PC-9 (cell line): ENCODE results near the gene TRUB2. TPM values are rescaled to one million over a fixed set of nuclear protein-coding genes. Genes with fewer than 3 reads are reported as not detected.

Experiments
- BruUV-seq: library from RNA; stranded (reverse); fragments of 400-500 nt; replicated peaks from 2 replicates; lab custom pipeline; 2021; lab: Mats Ljungman, UMichigan
- CTCF ChIA-PET: fragments of 300-600 bp; sonication (Branson Sonifier 250); formaldehyde crosslinking; loops from one replicate; lab custom pipeline; 2022; ENCODE audit warnings: antibody characterized with exemption; lab: Charles Lee
- POLR2A ChIA-PET: fragments of 300-600 bp; sonication (Branson Sonifier 250); formaldehyde crosslinking; loops from one replicate; lab custom pipeline; 2022; ENCODE audit warnings: antibody characterized with exemption; ENCODE audit not compliant: unreplicated experiment; lab: Charles Lee
- DNase-seq, 2 experiments: peaks; one replicate each; pipeline versions ENCODE4 v3.0.0 to v3.0.0-alpha.2; 2015 to 2022; ENCODE audit warnings: mixed read lengths in 1 of 2
- H2AFZ ChIP-seq: fragments of 200-600 bp; sonication (generic); 2 replicates; pipeline ENCODE4 v1.8.1; 2017; ENCODE audit warnings: antibody characterized with exemption
- H3F3A ChIP-seq: fragments of 200-600 bp; sonication (generic); 2 replicates; pipeline ENCODE4 v1.8.1; 2017; ENCODE audit warnings: antibody characterized with exemption, mild to moderate bottlenecking, low read depth; ENCODE audit not compliant: insufficient read depth
- H3K27ac ChIP-seq: fragments of 200-600 bp; sonication (generic); 2 replicates; pipeline ENCODE4 v1.6.1; 2016; ENCODE audit warnings: mixed run types
- H3K27me3 ChIP-seq: fragments of 200-600 bp; sonication (generic); 2 replicates; pipeline ENCODE4 v1.6.1; 2016; ENCODE audit warnings: low read depth, mixed run types; ENCODE audit not compliant: insufficient read depth
- H3K36me3 ChIP-seq: fragments of 200-600 bp; sonication (generic); 2 replicates; pipeline ENCODE4 v1.6.1; 2016; ENCODE audit warnings: low read depth, mixed run types
- H3K4me1 ChIP-seq: fragments of 200-600 bp; sonication (generic); replicated peaks from 2 replicates; pipeline ENCODE4 v1.6.1; 2016; ENCODE audit warnings: mixed run types; ENCODE audit not compliant: insufficient read depth
- H3K4me2 ChIP-seq: fragments of 200-600 bp; sonication (generic); 2 replicates; pipeline ENCODE4 v1.6.1; 2017; ENCODE audit warnings: mixed run types
- H3K4me3 ChIP-seq: fragments of 200-600 bp; sonication (generic); 2 replicates; pipeline ENCODE4 v1.6.1; 2016; ENCODE audit warnings: mixed run types
- H3K79me2 ChIP-seq: fragments of 200-600 bp; sonication (generic); 2 replicates; pipeline ENCODE4 v1.6.1; 2017; ENCODE audit warnings: low read depth, mixed run types
- H3K9me2 ChIP-seq: fragments of 200-600 bp; sonication (generic); 2 replicates; pipeline ENCODE4 v1.8.1; 2017; ENCODE audit warnings: mild to moderate bottlenecking; ENCODE audit not compliant: insufficient read depth
- H3K9me3 ChIP-seq: fragments of 200-600 bp; sonication (generic); 2 replicates; pipeline ENCODE4 v1.8.1; 2016; ENCODE audit warnings: low read depth; ENCODE audit not compliant: insufficient read depth
- H4K20me1 ChIP-seq: fragments of 200-600 bp; sonication (generic); 2 replicates; pipeline ENCODE4 v1.8.1; 2017; ENCODE audit not compliant: insufficient read depth
- CTCF ChIP-seq: fragments of 200-600 bp; sonication (generic); conservative IDR thresholded peaks from 2 replicates; pipeline ENCODE4 v1.6.1; 2017; ENCODE audit warnings: mixed run types, antibody characterized with exemption, mild to moderate bottlenecking, moderate library complexity
- EZH2 ChIP-seq: fragments of 200-600 bp; sonication (generic); IDR thresholded peaks from 2 replicates; pipeline ENCODE4 v1.8.0; 2017; ENCODE audit warnings: antibody characterized with exemption, low read depth
- intact Hi-C: fragments of 100-400 bp; cut with micrococcal nuclease; formaldehyde crosslinking; loops from one replicate; pipeline ENCODE4 v1.10.0; 2022; ENCODE audit not compliant: unreplicated experiment
- total RNA-seq: library from RNA; stranded (reverse); gene quantifications from 2 replicates; pipeline ENCODE4 v1.2.3, GENCODE V29; 2021

Gene TRUB2
- total RNA-seq, 1 experiment from 2014 or later, result 62.1 TPM

DNA sequence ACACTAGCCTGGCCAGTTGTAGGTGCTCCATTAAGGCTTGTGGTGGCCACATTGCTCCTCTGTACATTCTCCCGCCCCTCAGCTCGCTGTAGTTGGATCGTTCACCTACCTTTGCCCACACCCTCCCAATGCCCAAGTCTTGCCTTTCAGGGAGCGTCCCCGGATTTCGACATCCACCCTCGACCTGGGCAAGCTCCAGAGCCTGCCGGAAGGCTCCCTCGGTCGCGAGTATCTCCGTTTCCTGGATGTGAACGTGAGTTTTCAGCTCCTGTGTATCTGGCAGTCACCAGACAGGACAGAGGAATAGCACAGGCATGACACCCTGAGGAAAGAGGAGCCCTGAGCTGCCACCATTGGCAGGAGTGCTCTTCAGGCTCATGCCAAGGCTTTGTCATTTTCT is 3.4 kb upstream of the TRUB2 start:
- POLR2A ChIA-PET, result no interaction called here

DNA sequence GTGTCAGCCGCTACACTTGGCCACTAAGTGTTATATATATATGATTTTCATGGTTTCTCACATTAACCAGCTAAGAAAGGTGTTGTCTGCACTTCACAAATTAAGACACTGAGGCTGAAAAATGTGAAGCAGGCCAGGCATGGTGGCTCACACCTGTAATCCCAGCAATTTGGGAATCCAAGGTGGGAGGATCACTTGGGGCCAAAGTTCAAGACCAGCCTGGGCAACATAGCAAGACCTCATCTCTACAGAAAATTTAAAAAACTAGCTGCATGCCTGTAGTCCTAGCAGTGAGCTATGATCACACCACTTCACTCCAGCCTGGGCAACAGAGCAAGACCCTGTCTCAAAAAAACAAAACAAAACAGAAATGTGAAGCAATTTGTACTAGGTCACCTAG is 2.2 kb upstream of the TRUB2 start:
- Histone ChIP-seq H3K4me1 (peaks cover 37% of the 10 kb centered on the region), H3K9me3 (no peaks in the 10 kb centered on the region), H3K36me3 (0 out of 2 replicates have a peak, but pooled peaks cover 8% of the 10 kb centered on the region), H4K20me1 (no peaks in the 10 kb centered on the region; the same call in 1 of the 2 replicates), H3K27ac (no peak overlapping the region), H3K9me2 (no peaks in the 10 kb centered on the region), H3K27me3 (no peaks in the 10 kb centered on the region), H3K79me2 (peaks cover 52% of the 10 kb centered on the region), H3K4me2 (peak overlapping the region; percentile 94; the same call in 1 of the 2 replicates), H3F3A (peaks cover 23% of the 10 kb centered on the region; the same call in 1 of the 2 replicates), H2AFZ (no peak overlapping the region), H3K4me3 (no peak overlapping the region)
- ChIA-PET POLR2A (interaction anchor here (0.5 kb wide), 1 partner anchor 152 kb away, joined by 11 read pairs; no protein-coding TSS in a partner anchor), CTCF (interaction anchor here (0.6 to 0.7 kb wide), 2 partner anchors 37 to 236 kb away, joined by 4 to 8 read pairs; no protein-coding TSS in a partner anchor)
- TF ChIP-seq CTCF, result no peak
- DNase-seq, result no peak
- intact Hi-C loops, result no loop called here
- no TSS peak for BruUV-seq

More for the DNA sequence above, 3.4 kb upstream of the TRUB2 start:
- Histone ChIP-seq H3K36me3 (0 out of 2 replicates have a peak, but pooled peaks cover 8% of the 10 kb centered on the region), H3K4me1 (peaks cover 37% of the 10 kb centered on the region), H3K27me3 (no peaks in the 10 kb centered on the region), H3F3A (peaks cover 28% of the 10 kb centered on the region; the same call in 1 of the 2 replicates), H3K27ac (no peak overlapping the region), H3K79me2 (peaks cover 46% of the 10 kb centered on the region), H3K9me2 (no peaks in the 10 kb centered on the region), H4K20me1 (no peaks in the 10 kb centered on the region; the same call in 1 of the 2 replicates), H3K4me3 (no peak overlapping the region), H3K9me3 (no peaks in the 10 kb centered on the region), H2AFZ (no peak overlapping the region), H3K4me2 (no peak overlapping the region)
- no TSS peak for BruUV-seq
- CTCF ChIA-PET, result no interaction called here
- intact Hi-C loops, result no loop called here
- TF ChIP-seq CTCF (no peak), EZH2 (no peak)
- no peak for DNase-seq

DNA sequence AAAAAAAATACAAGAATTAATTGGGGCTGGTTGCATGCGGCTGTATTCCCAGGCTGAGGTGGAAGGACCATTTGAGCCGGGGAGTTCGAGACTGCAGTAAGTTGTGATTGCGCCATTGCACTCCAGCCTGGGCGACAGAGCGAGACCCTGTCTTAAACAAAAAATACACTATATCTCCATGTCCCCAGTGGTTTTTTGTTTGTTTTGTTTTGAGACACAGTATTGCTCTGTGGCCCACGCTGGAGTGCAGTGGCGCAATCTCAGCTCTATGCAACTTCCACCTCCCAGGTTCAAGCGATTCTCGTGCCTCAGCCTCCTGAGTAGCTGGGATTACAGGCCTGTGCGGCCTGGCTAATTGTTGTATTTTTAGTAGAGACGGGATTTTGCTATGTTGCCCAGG is 1.5 kb upstream of the TRUB2 start:
- H3K27me3 ChIP-seq, result no peaks in the 10 kb centered on the region
- ChIA-PET CTCF (interaction anchor here (0.7 kb wide), 1 partner anchor 38 kb away, joined by 8 read pairs; no protein-coding TSS in a partner anchor), POLR2A (no interaction called here)
- peaks cover 8% of the 10 kb centered on the region; the same call in 1 of the 2 replicates for H3K36me3 ChIP-seq
- peaks cover 17% of the 10 kb centered on the region; the same call in 1 of the 2 replicates for H3F3A ChIP-seq
- DNase-seq, result no peak
- no peaks in the 10 kb centered on the region; the same call in 1 of the 2 replicates for H4K20me1 ChIP-seq
- H3K4me1 ChIP-seq, result peaks cover 31% of the 10 kb centered on the region
- intact Hi-C loops, result loop anchor here (2.0 kb wide), 2 partner anchors 17 to 47 kb away; partner anchors contain the start of genes GOLGA2, SLC27A4 and SWI5
- H3K4me3 ChIP-seq, result peak overlapping the region; percentile 100
- H2AFZ ChIP-seq, result no peak overlapping the region
- no peaks in the 10 kb centered on the region for H3K9me3 ChIP-seq
- H3K4me2 ChIP-seq, result peak overlapping the region; percentile 94
- H3K27ac ChIP-seq, result peak overlapping the region; percentile 11
- peaks cover 52% of the 10 kb centered on the region for H3K79me2 ChIP-seq
- TF ChIP-seq EZH2 (no peak), CTCF (no peak)
- no peaks in the 10 kb centered on the region for H3K9me2 ChIP-seq
- no TSS peak for BruUV-seq
